ENCODE data around the gene FAM43A. TPM values are rescaled to one million over a fixed set of nuclear protein-coding genes. Genes with fewer than 3 reads are reported as not detected.

The FAM43A gene
- total and polyA plus RNA-seq, 10 of the 15 experiments (the other 5 are each of a cell fraction or from before 2014, with no cell fraction given) = 0.27 to 5.0 (median 1.1) TPM

DNA sequence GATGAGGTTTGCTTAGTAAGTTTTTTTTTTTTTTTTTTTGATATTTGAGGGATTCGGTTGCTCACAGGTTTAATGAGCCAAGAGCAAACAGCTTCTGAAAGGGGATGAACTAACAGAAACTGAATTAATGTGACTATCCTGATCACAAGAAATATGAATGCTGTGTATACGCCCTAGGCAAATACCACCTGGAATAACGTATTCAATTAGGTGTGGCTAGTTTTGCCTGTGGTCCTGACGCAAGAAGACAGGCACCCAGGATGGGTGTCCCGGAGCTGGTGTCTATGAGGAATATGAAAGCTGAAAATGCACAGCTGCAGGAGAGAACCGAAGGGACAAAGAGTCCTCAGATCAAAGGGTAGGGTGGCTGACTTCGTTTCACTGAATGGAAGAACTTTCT, 28.2 kb upstream of the FAM43A start (continued):
- TF ChIP-seq IRF4 (IDR thresholded peaks at IDR 0.05; ENCODE audit: low read depth, low read length) (no peak), SP1 (IDR thresholded peaks at IDR 0.05; ENCODE audit: low read depth, low read length) (no peak), SIX5 (IDR thresholded peaks at IDR 0.05; ENCODE audit: low read depth, low read length, severe bottlenecking) (no peak), KAT2A (conservative IDR thresholded peaks at IDR 0.05; ENCODE audit: control insufficient read depth, low read depth, low read length) (no peak), TCF12 (IDR thresholded peaks at IDR 0.05; ENCODE audit: low read depth, low read length) (no peak)

DNA sequence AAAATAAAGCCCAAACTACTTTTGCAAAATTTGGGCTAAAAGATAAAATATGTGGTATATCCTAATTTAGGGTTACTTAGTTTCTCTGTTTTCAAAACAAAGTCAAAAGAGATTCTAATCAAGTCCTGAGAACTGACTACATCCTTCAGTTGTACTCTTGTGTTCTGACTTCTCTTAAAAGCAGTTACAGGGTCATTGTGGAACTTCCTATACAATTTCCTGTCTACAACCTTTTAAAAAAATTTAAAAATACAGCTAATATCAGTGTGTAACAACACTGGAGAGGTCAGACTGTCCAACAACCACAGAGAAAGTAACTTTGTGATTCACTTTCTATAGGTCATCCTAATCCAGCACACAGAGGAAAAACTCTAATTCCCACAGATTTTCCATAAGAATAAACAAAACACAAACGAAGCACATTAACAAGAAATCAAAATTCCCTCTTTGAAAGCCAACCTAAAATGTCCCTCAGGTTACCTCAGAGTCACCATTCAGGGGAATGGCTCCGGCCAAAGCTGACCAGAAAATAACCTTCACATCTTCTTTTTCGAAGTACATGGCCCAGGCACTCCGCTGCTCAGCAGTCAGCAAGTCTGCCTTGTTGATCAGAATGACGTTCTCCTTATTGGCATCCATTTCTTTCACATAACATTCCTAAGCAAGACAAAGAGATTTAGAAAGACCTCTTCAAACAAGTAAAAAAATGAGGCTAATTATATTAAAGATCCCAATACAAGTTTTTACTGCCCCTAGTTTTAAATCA, 27.0 kb upstream of the FAM43A start:
- Histone ChIP-seq H3K27me3 (replicated peaks in 1 of 2; ENCODE audit: control insufficient read depth in 2 of 2, insufficient read depth in 2 of 2, low read length in 1 of 2) (no peaks in the 10 kb centered on the region), H3K9me3 (replicated peaks; ENCODE audit: control insufficient read depth, insufficient read depth, low read length) (no peaks in the 10 kb centered on the region), H3K4me1 (ENCODE audit: control insufficient read depth, insufficient read depth, low read length) (peaks cover 8% of the 10 kb centered on the region; the same call in 1 of the 2 replicates), H3K9ac (ENCODE audit: control insufficient read depth, insufficient read depth, low read length) (no peak overlapping the region), H3K4me2 (ENCODE audit: control insufficient read depth, insufficient read depth) (no peak overlapping the region), H3K4me3 (no peak overlapping the region), H3K36me3 (ENCODE audit: control insufficient read depth in 2 of 2, insufficient read depth in 2 of 2, low read length in 1 of 2) (peaks cover 4 to 12% of the 10 kb centered on the region in 2 experiments; a peak in 3 of 4 replicates), H4K20me1 (ENCODE audit: control insufficient read depth, insufficient read depth) (no peaks in the 10 kb centered on the region), H2AFZ (ENCODE audit: control insufficient read depth, low read depth, low read length) (no peak overlapping the region), H3K27ac (ENCODE audit: control insufficient read depth, insufficient read depth) (no peak overlapping the region), H3K79me2 (ENCODE audit: control insufficient read depth, insufficient read depth, low read length) (peaks cover 3% of the 10 kb centered on the region)
- in situ Hi-C loops (cut with MboI) (no loop called here), intact Hi-C loops (cut with micrococcal nuclease; ENCODE audit: unreplicated experiment) (no loop called here)
- ChIA-PET CTCF (interaction anchor here (3.5 kb wide), 1 partner anchor 12 kb away, joined by 31 read pairs; the partner anchor contains the start of gene LSG1), RAD21 (ENCODE audit: unreplicated experiment) (no interaction called here), SMC1A (ENCODE audit: uncharacterized antibody, unreplicated experiment) (interaction anchor here (1.3 to 1.4 kb wide), 2 partner anchors 12 to 13 kb away, joined by 3 to 4 read pairs; partner anchors contain the start of gene LSG1), POLR2A (no interaction called here)
- TF ChIP-seq BCL3 (IDR thresholded peaks at IDR 0.05; ENCODE audit: borderline replicate concordance, insufficient read depth, low read depth, low read length, poor library complexity, severe bottlenecking) (no peak), TCF12 (IDR thresholded peaks at IDR 0.05; ENCODE audit: low read depth, low read length) (no peak), SMC3 (IDR thresholded peaks at IDR 0.05; ENCODE audit: borderline replicate concordance, low read length) (no peak), KDM1A (IDR thresholded peaks at IDR 0.05; ENCODE audit: borderline replicate concordance) (no peak), STAT3 (IDR thresholded peaks at IDR 0.05; ENCODE audit: low read depth, low read length) (no peak), IKZF2 (IDR thresholded peaks at IDR 0.05) (no peak), NFYA (IDR thresholded peaks at IDR 0.05; ENCODE audit: borderline replicate concordance, low read depth, low read length) (no peak), POLR2AphosphoS2 (IDR thresholded peaks at IDR 0.05; ENCODE audit: low read depth, low read length) (no peak), NR2C1 (IDR thresholded peaks at IDR 0.05) (no peak)
- TF ChIP-seq, protein P1, sequence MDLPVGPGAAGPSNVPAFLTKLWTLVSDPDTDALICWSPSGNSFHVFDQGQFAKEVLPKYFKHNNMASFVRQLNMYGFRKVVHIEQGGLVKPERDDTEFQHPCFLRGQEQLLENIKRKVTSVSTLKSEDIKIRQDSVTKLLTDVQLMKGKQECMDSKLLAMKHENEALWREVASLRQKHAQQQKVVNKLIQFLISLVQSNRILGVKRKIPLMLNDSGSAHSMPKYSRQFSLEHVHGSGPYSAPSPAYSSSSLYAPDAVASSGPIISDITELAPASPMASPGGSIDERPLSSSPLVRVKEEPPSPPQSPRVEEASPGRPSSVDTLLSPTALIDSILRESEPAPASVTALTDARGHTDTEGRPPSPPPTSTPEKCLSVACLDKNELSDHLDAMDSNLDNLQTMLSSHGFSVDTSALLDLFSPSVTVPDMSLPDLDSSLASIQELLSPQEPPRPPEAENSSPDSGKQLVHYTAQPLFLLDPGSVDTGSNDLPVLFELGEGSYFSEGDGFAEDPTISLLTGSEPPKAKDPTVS (IDR thresholded peaks at IDR 0.05; ENCODE audit: low read depth, low read length) = no peak
- DNase-seq (ENCODE audit: low read depth, low spot score) (no peak), FAIRE-seq (no peak), ATAC-seq (no peak)
- WGBS (ENCODE audit: insufficient coverage, insufficient replicate concordance, low lambda C conversion rate, missing lambda C conversion rate) = 78% methylated on average over 5 of the region's 5 CpGs
- no TSS peak for BruUV-seq (replicated peaks)

Measured in GM12878 (cell line).